Effector memory CD4-positive, alpha-beta T cell (primary cell): ENCODE data around the gene TSC22D3.

Experiments
- DNase-seq, 3 donors: peaks; one replicate each; pipeline ENCODE4 v3.0.0-alpha.2; 2020
- H3K27ac ChIP-seq: 2 replicates; pipeline ENCODE4 v1.7.0; 2013; ENCODE audit warnings: mild to moderate bottlenecking, low read length, moderate library complexity; ENCODE audit not compliant: insufficient read depth, poor library complexity, severe bottlenecking
- H3K27me3 ChIP-seq: replicated peaks from 2 replicates; pipeline ENCODE4 v1.7.0; 2013; ENCODE audit warnings: mild to moderate bottlenecking, low read length; ENCODE audit not compliant: insufficient read depth, control insufficient read depth, poor library complexity, severe bottlenecking
- H3K36me3 ChIP-seq: 2 replicates; pipeline ENCODE4 v1.7.0; 2013; ENCODE audit warnings: mild to moderate bottlenecking, low read length, moderate library complexity; ENCODE audit not compliant: control insufficient read depth, insufficient read depth
- H3K4me1 ChIP-seq: 2 replicates; pipeline ENCODE4 v1.7.0; 2013; ENCODE audit warnings: low read length, mild to moderate bottlenecking; ENCODE audit not compliant: control insufficient read depth, insufficient read depth, poor library complexity, severe bottlenecking
- H3K4me3 ChIP-seq: 2 replicates; pipeline ENCODE4 v1.7.0; 2013; ENCODE audit warnings: low read length, low read depth, mild to moderate bottlenecking; ENCODE audit not compliant: insufficient read depth, poor library complexity, severe bottlenecking
- H3K9me3 ChIP-seq: 2 replicates; pipeline ENCODE4 v1.7.0; 2013; ENCODE audit warnings: mild to moderate bottlenecking, low read length, moderate library complexity; ENCODE audit not compliant: control insufficient read depth

TSC22D3 gene

GRCh38 chrX:107721966-107722707 is 53.5 kb downstream of the TSC22D3 start:
- Histone ChIP-seq H3K4me1 (peaks cover 8% of the 10 kb centered on the region), H3K27me3 (no peaks in the 10 kb centered on the region), H3K9me3 (no peaks in the 10 kb centered on the region), H3K36me3 (no peaks in the 10 kb centered on the region), H3K27ac (no peak overlapping the region), H3K4me3 (no peak overlapping the region)
- DNase-seq, result no peak

- H3K27ac ChIP-seq, result no peak overlapping the region
- peaks cover 3% of the 10 kb centered on the region for H3K36me3 ChIP-seq
- no peak for DNase-seq
- no peak overlapping the region for H3K4me3 ChIP-seq
- no peaks in the 10 kb centered on the region for H3K27me3 ChIP-seq
- peaks cover 10% of the 10 kb centered on the region for H3K4me1 ChIP-seq
- H3K9me3 ChIP-seq, result no peaks in the 10 kb centered on the region
Observed at GRCh38 chrX:107721318-107721717, 54.3 kb downstream of the TSC22D3 start.

GRCh38 chrX:107718156-107718621 is 57.4 kb downstream of the TSC22D3 start:
- peaks cover 26% of the 10 kb centered on the region for H3K4me1 ChIP-seq
- no peaks in the 10 kb centered on the region for H3K27me3 ChIP-seq
- H3K27ac ChIP-seq, result peak overlapping the region; percentile 92
- DNase-seq, result peak; percentile 35 to 58 (median 55)
- H3K9me3 ChIP-seq, result no peaks in the 10 kb centered on the region
- H3K4me3 ChIP-seq, result peak overlapping the region; percentile 90
- H3K36me3 ChIP-seq, result peaks cover 32% of the 10 kb centered on the region

GRCh38 chrX:107716816-107717700 is 58.5 kb downstream of the TSC22D3 start:
- H3K36me3 ChIP-seq, result peaks cover 32% of the 10 kb centered on the region
- DNase-seq, result peak; percentile 85 to 89 (median 87)
- H3K27me3 ChIP-seq, result no peaks in the 10 kb centered on the region
- no peaks in the 10 kb centered on the region for H3K9me3 ChIP-seq
- peak overlapping the region; percentile 90 for H3K4me3 ChIP-seq
- peak overlapping the region; percentile 92 for H3K27ac ChIP-seq
- peaks cover 33% of the 10 kb centered on the region for H3K4me1 ChIP-seq

DNA sequence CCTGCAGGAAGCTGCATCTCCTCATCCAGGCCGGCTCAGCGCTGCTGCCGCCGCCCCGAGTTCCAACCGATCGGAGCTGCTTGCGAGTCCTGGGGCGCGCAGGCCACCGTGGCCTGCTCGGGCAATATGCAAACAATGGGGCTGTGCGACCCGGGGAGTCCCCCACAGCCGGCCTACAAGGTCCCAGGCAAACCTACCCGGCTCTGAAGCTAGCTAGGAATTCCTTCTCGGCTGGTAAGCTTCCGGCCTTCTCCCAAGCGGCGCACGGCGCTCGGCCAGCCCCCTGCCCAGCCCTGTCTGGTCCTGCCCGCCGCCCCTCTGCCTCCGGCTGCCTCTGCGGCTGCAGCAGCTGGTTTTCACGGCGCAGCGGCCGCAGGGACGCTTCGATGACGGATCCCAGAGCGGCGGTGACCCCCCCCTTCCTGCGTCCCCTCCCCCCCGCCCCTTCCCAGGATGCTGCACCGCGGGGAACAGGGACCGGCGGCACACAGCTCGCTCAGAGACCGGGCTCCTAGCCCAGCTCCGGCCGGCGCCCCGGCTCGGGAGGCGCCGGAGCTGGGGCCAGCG is 59.4 kb downstream of the TSC22D3 start:
- no peaks in the 10 kb centered on the region for H3K9me3 ChIP-seq
- H3K27me3 ChIP-seq, result no peaks in the 10 kb centered on the region
- peaks cover 32% of the 10 kb centered on the region for H3K36me3 ChIP-seq
- H3K4me3 ChIP-seq, result peak overlapping the region; percentile 90
- peaks cover 39% of the 10 kb centered on the region for H3K4me1 ChIP-seq
- peak overlapping the region; percentile 92 for H3K27ac ChIP-seq
- peak in 1 of 3 donors; percentile 5 for DNase-seq

DNA sequence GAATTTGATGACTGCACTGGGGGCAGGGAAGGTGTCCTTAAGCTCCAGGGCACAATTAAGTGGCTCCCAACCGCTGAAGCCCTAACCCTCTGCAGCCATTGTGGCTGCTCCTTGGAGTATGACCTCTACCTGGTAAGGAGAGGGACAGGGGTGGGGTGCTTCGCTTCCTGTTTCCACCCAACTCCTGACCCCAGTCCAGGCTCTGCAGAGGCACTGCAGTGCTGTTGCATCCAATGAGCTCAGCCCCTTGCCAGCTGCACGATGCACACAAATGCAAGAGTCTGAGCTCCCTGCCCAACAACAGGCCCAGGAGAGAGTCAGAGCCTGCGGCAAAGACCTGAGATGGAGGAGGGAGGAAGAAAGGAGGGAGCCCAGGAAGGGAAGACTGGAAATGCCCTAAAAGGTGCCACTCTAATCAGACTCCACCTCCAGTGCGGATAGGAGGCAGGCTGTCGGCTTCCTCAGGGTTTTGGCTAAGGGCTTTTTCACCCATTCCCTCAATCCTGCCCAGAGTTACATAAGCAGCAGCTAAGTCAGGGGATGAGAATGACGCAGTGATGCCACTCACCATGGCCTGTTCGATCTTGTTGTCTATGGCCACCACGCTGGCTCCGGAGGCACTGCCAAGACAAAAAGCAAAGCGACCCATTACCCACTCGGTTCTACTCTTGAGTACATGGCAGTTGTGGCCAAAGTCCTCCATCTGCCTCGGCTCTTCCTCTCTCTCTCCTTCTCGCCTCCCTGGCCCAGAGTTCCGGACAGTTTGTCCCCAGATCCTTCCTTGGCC is 60.1 kb downstream of the TSC22D3 start:
- Histone ChIP-seq H3K27ac (peak overlapping the region; percentile 92), H3K36me3 (peaks cover 32% of the 10 kb centered on the region), H3K4me1 (peaks cover 42% of the 10 kb centered on the region), H3K9me3 (no peaks in the 10 kb centered on the region), H3K27me3 (no peaks in the 10 kb centered on the region), H3K4me3 (peak overlapping the region; percentile 90)
- DNase-seq, result no peak

- H3K4me3 ChIP-seq, result peak overlapping the region; percentile 90
- DNase-seq, result peak in 2 of 3 donors; percentile 3 to 29
- H3K27me3 ChIP-seq, result no peaks in the 10 kb centered on the region
- H3K27ac ChIP-seq, result peak overlapping the region; percentile 92
- H3K36me3 ChIP-seq, result peaks cover 32% of the 10 kb centered on the region
- H3K9me3 ChIP-seq, result no peaks in the 10 kb centered on the region
- peaks cover 44% of the 10 kb centered on the region for H3K4me1 ChIP-seq
Observed at GRCh38 chrX:107714206-107714891, 61.2 kb downstream of the TSC22D3 start.

DNA sequence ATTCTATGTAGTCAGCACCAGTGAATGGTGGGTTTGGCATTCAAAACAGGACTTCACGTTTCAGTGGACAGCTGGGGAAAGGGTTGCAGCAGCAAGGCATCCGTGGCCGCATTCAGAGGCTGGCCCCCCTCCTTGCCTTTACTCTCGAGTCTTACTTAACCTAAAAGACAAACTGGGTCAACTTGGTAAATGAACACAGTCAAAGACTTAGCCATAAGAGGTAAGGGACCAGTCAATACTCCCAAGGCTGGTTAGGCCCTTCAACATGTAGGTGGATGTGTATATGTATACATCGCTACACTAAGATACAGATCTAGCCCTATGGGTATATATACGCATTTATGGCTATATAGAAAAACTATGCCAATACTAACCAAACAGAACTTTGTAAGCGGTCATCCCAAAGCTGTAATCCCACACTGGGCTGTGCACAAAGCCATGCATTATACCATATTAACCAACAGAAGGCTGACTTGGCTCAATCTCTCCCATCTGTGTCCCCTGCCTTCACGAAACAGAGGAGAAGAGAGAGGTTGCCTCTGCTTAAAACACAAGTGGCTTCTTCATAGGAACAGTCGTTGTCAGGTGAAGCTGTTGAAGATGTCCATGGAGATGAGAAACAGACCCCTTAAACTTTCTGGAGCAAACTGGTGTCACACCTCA is 61.9 kb downstream of the TSC22D3 start:
- no peaks in the 10 kb centered on the region for H3K9me3 ChIP-seq
- peaks cover 44% of the 10 kb centered on the region for H3K4me1 ChIP-seq
- no peaks in the 10 kb centered on the region for H3K27me3 ChIP-seq
- H3K36me3 ChIP-seq, result peaks cover 32% of the 10 kb centered on the region
- peak overlapping the region; percentile 92 for H3K27ac ChIP-seq
- peak overlapping the region; percentile 90 for H3K4me3 ChIP-seq
- DNase-seq, result peak in 2 of 3 donors; percentile 24 to 47

GRCh38 chrX:107713203-107713542 is 62.4 kb downstream of the TSC22D3 start:
- H3K4me1 ChIP-seq, result peaks cover 44% of the 10 kb centered on the region
- no peak for DNase-seq
- no peak overlapping the region for H3K4me3 ChIP-seq
- peaks cover 32% of the 10 kb centered on the region for H3K36me3 ChIP-seq
- H3K27me3 ChIP-seq, result no peaks in the 10 kb centered on the region
- no peaks in the 10 kb centered on the region for H3K9me3 ChIP-seq
- peak overlapping the region; percentile 92 for H3K27ac ChIP-seq
